Measurements from ENCODE around the gene CRYBA1.
A peak's percentile ranks its signal among the peaks of the same experiment; 100 is the strongest.

Gene CRYBA1

GRCh38 chr17:29237476-29238132 lies 9.1 kb upstream of the CRYBA1 start:
- H3K4me3 ChIP-seq (ENCODE audit: low read depth, low read length): no peak overlapping the region
- no peak for TF ChIP-seq CTCF (IDR thresholded peaks at IDR 0.05; ENCODE audit: low read depth, low read length)
- DNase-seq (ENCODE audit: low read depth, low spot score): peak; percentile 76
- in situ Hi-C loops (cut with HindIII; ENCODE audit: low sequenced_read_pairs): no loop called here

GRCh38 chr17:29238133-29238850 lies 8.4 kb upstream of the CRYBA1 start:
- in situ Hi-C loops (cut with HindIII; ENCODE audit: low sequenced_read_pairs): no loop called here
- no peak for TF ChIP-seq CTCF (IDR thresholded peaks at IDR 0.05; ENCODE audit: low read depth, low read length)
- no peak overlapping the region for H3K4me3 ChIP-seq (ENCODE audit: low read depth, low read length)
- peak; percentile 56 for DNase-seq (ENCODE audit: low read depth, low spot score)

GRCh38 chr17:29240477-29240876 lies 6.2 kb upstream of the CRYBA1 start:
- in situ Hi-C loops (cut with HindIII; ENCODE audit: low sequenced_read_pairs): no loop called here
- no peak for DNase-seq (ENCODE audit: low read depth, low spot score)
- TF ChIP-seq CTCF (IDR thresholded peaks at IDR 0.05; ENCODE audit: low read depth, low read length): no peak
- H3K4me3 ChIP-seq (ENCODE audit: low read depth, low read length): no peak overlapping the region

- no peak overlapping the region for H3K4me3 ChIP-seq (ENCODE audit: low read depth, low read length)
- peak; percentile 2 for TF ChIP-seq CTCF (IDR thresholded peaks at IDR 0.05; ENCODE audit: low read depth, low read length)
- in situ Hi-C loops (cut with HindIII; ENCODE audit: low sequenced_read_pairs): no loop called here
- peak; percentile 97 for DNase-seq (ENCODE audit: low read depth, low spot score)
Measured at GRCh38 chr17:29240968-29241963, 5.4 kb upstream of the CRYBA1 start.

GRCh38 chr17:29242051-29242450 lies 4.6 kb upstream of the CRYBA1 start:
- DNase-seq (ENCODE audit: low read depth, low spot score): no peak
- in situ Hi-C loops (cut with HindIII; ENCODE audit: low sequenced_read_pairs): no loop called here
- H3K4me3 ChIP-seq (ENCODE audit: low read depth, low read length): no peak overlapping the region
- TF ChIP-seq CTCF (IDR thresholded peaks at IDR 0.05; ENCODE audit: low read depth, low read length): no peak

GRCh38 chr17:29242790-29243189 lies 3.9 kb upstream of the CRYBA1 start:
- no peak for TF ChIP-seq CTCF (IDR thresholded peaks at IDR 0.05; ENCODE audit: low read depth, low read length)

More at GRCh38 chr17:29242790-29243189, 3.9 kb upstream of the CRYBA1 start:
- no peak overlapping the region for H3K4me3 ChIP-seq (ENCODE audit: low read depth, low read length)
- in situ Hi-C loops (cut with HindIII; ENCODE audit: low sequenced_read_pairs): no loop called here
- no peak for DNase-seq (ENCODE audit: low read depth, low spot score)

Measured in astrocyte of the spinal cord (primary cell).